ENCODE data around the gene SMC6. TPM values are rescaled to one million over a fixed set of nuclear protein-coding genes. Genes with fewer than 3 reads are reported as not detected.

Gene SMC6
- total and polyA plus RNA-seq, 7 experiments from 2014 or later = 7.9 to 35.6 (median 12.4) TPM

DNA sequence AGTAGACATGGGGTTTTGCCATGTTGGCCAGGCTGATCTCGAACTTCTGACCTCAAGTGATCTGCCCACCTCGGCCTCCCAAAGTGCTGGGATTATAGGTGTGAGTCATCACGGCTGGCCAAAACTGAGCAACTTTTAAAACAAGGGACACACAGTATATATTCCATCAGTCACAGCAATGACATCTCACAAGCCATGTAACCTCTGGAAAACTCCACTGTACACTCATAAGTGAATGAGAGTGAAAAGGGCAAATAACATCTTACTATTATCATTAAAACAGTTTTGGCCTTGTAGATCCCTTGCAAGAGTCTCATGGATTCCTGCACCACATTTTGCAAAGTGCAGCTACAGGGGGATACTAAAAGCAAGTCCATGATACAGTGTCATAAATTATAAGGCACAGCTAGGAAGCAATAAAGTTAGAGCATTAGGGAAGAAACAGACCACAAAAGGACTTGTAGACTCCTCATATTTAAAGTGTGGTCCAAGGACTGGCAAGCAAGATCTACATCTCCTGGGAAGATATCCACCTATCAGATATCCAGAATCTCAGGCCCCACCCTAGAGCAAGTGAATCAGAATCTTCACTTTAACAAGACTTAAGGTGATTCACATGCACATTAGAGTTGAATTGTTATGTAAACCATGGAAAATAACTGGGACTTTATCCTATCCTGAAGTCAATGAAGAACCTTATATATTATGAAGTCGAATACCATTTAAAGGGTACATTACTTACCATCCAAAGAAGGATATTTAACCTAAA lies 5.7 kb downstream of the SMC6 start:
- H3K27me3 Mint-ChIP-seq = no peaks in the 10 kb centered on the region
- H3K4me3 ChIP-seq (ENCODE audit: low read length) = no peak overlapping the region
- H3K36me3 ChIP-seq (ENCODE audit: control insufficient read depth in 2 of 3, insufficient read depth in 3 of 3, low read length in 3 of 3) = no peaks in the 10 kb centered on the region
- DNase-seq (no peak), ATAC-seq (no peak)
- ChIA-PET POLR2A (interaction anchor here (0.6 kb wide), 1 partner anchor 21 kb away, joined by 4 read pairs; no protein-coding TSS in a partner anchor), CTCF (no interaction called here)
- intact Hi-C loops (cut with micrococcal nuclease) = no loop called here
- H3K27ac ChIP-seq (ENCODE audit: low read depth, low read length) = no peak overlapping the region
- H3K27me3 ChIP-seq (ENCODE audit: control insufficient read depth in 2 of 2, insufficient read depth in 2 of 2, low read length in 2 of 2) = no peaks in the 10 kb centered on the region
- peaks cover 7 to 33% (median 18%) of the 10 kb centered on the region in 7 donors for H3K4me1 Mint-ChIP-seq
- peaks cover 0 to 1% (median 0%) of the 10 kb centered on the region in 11 donors for H3K9me3 Mint-ChIP-seq
- peaks cover 4 to 16% (median 11%) of the 10 kb centered on the region in 5 donors for H3K36me3 Mint-ChIP-seq
- H3K4me1 ChIP-seq (ENCODE audit: control insufficient read depth in 2 of 2, insufficient read depth in 2 of 2, low read length in 2 of 2) = peaks cover 0 to 9% of the 10 kb centered on the region in 2 donors
- H3K4me3 Mint-ChIP-seq = no peak overlapping the region
- no peaks in the 10 kb centered on the region for H3K9me3 ChIP-seq (ENCODE audit: control insufficient read depth in 2 of 3, low read length in 3 of 3)
- no peak overlapping the region for H3K27ac Mint-ChIP-seq

DNA sequence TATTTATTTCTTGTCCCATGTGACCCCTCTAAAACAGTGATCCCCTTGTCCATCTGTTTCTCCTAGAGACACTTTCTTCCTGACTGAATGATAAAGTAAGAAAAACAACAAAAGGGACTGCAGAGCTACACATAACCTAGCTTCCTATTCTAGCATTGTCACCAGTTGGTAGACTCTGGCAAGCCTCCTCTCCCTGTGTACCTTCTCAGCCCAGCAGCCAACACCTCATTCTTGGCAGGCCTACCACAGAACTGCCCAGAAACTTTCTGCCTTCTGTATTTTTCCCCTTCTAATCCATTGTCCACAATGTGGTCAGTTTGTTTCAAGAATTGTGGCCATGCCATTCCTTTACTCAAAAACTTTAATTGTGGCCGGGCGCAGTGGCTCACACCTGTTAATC lies 13.4 kb downstream of the SMC6 start:
- Mint-ChIP-seq H3K27ac (no peak overlapping the region), H3K9me3 (no peaks in the 10 kb centered on the region), H3K36me3 (peaks cover 17 to 52% (median 41%) of the 10 kb centered on the region in 5 donors), H3K4me3 (no peak overlapping the region), H3K27me3 (no peaks in the 10 kb centered on the region), H3K4me1 (peaks cover 0 to 4% (median 0%) of the 10 kb centered on the region in 7 donors)
- ChIA-PET POLR2A (no interaction called here), CTCF (no interaction called here)
- Histone ChIP-seq H3K27ac (ENCODE audit: low read depth, low read length) (no peak overlapping the region), H3K9me3 (ENCODE audit: control insufficient read depth in 2 of 3, low read length in 3 of 3) (no peaks in the 10 kb centered on the region), H3K4me1 (ENCODE audit: control insufficient read depth in 2 of 2, insufficient read depth in 2 of 2, low read length in 2 of 2) (no peaks in the 10 kb centered on the region), H3K27me3 (ENCODE audit: control insufficient read depth in 2 of 2, insufficient read depth in 2 of 2, low read length in 2 of 2) (no peaks in the 10 kb centered on the region), H3K36me3 (ENCODE audit: control insufficient read depth in 2 of 3, insufficient read depth in 3 of 3, low read length in 3 of 3) (peaks cover 0 to 33% (median 6%) of the 10 kb centered on the region in 3 experiments), H3K4me3 (ENCODE audit: low read length) (no peak overlapping the region)
- ATAC-seq = no peak
- DNase-seq = no peak
- intact Hi-C loops (cut with micrococcal nuclease) = no loop called here

DNA sequence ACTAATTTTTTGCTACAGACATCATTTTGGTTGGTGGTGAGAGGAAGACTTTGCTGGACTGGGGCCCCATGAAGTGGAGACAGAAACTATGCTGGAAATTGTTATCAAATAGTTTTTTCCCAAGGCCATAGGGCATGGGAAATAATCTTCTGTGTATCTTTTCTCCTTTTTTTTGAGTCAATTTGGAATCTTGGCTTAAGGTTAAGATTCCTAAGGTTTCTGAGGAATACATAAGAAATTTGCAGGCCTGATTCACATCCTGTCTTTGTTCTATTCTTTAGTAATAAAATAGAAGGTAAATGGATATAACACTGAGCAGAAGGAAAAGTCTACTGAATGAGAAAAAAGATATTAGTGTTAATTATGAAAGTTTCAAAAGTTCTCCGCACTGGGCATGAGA lies 16.6 kb downstream of the SMC6 start:
- ChIA-PET CTCF (no interaction called here), POLR2A (no interaction called here)
- Histone ChIP-seq H3K9me3 (ENCODE audit: control insufficient read depth in 2 of 3, low read length in 3 of 3) (no peaks in the 10 kb centered on the region), H3K27me3 (ENCODE audit: control insufficient read depth in 2 of 2, insufficient read depth in 2 of 2, low read length in 2 of 2) (no peaks in the 10 kb centered on the region), H3K36me3 (ENCODE audit: control insufficient read depth in 2 of 3, insufficient read depth in 3 of 3, low read length in 3 of 3) (peaks cover 0 to 38% (median 6%) of the 10 kb centered on the region in 3 experiments), H3K4me3 (ENCODE audit: low read length) (no peak overlapping the region), H3K27ac (ENCODE audit: low read depth, low read length) (no peak overlapping the region), H3K4me1 (ENCODE audit: control insufficient read depth in 2 of 2, insufficient read depth in 2 of 2, low read length in 2 of 2) (no peaks in the 10 kb centered on the region)
- Mint-ChIP-seq H3K27me3 (no peaks in the 10 kb centered on the region), H3K4me1 (peaks cover 0 to 4% (median 0%) of the 10 kb centered on the region in 7 donors), H3K9me3 (no peaks in the 10 kb centered on the region), H3K27ac (no peak overlapping the region), H3K4me3 (no peak overlapping the region), H3K36me3 (peaks cover 16 to 51% (median 33%) of the 10 kb centered on the region in 5 donors)
- intact Hi-C loops (cut with micrococcal nuclease) = no loop called here
- DNase-seq = no peak
- no peak for ATAC-seq

DNA sequence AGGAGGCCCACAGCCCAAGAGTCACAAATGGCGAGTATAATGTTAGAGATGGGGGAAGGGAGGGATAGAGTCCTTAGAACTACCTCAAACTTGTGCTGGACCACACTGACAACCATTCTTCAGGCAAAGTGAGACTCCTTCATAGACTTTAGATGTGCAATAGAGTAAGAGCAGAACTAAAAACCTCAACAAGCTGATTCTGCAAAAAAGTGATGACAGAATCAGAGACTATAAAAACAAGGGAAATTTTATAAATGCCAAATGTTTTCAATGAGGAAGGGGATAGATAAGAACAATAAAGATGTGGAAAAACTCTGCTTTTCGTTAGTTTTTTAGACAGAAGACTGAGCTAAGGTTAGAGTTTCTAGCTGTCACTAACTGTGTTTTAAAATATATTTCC lies 17.7 kb downstream of the SMC6 start:
- Histone ChIP-seq H3K27ac (ENCODE audit: low read depth, low read length) (no peak overlapping the region), H3K9me3 (ENCODE audit: control insufficient read depth in 2 of 3, low read length in 3 of 3) (no peaks in the 10 kb centered on the region), H3K27me3 (ENCODE audit: control insufficient read depth in 2 of 2, insufficient read depth in 2 of 2, low read length in 2 of 2) (no peaks in the 10 kb centered on the region), H3K4me3 (ENCODE audit: low read length) (no peak overlapping the region), H3K36me3 (ENCODE audit: control insufficient read depth in 2 of 3, insufficient read depth in 3 of 3, low read length in 3 of 3) (peaks cover 0 to 35% (median 6%) of the 10 kb centered on the region in 3 experiments), H3K4me1 (ENCODE audit: control insufficient read depth in 2 of 2, insufficient read depth in 2 of 2, low read length in 2 of 2) (no peaks in the 10 kb centered on the region)
- no peaks in the 10 kb centered on the region for H3K27me3 Mint-ChIP-seq
- intact Hi-C loops (cut with micrococcal nuclease) = no loop called here
- H3K4me1 Mint-ChIP-seq = peaks cover 0 to 2% (median 0%) of the 10 kb centered on the region in 7 donors
- ATAC-seq (no peak), DNase-seq (no peak)
- H3K36me3 Mint-ChIP-seq = peaks cover 17 to 58% (median 41%) of the 10 kb centered on the region in 5 donors
- POLR2A ChIA-PET = no interaction called here
- no peak overlapping the region for H3K4me3 Mint-ChIP-seq
- CTCF ChIA-PET = interaction anchor here (0.8 kb wide), 1 partner anchor 17 kb away, joined by 3 read pairs; no protein-coding TSS in a partner anchor
- H3K27ac Mint-ChIP-seq = peak overlapping the region in 1 of 9 donors; percentile 67
- no peaks in the 10 kb centered on the region for H3K9me3 Mint-ChIP-seq

DNA sequence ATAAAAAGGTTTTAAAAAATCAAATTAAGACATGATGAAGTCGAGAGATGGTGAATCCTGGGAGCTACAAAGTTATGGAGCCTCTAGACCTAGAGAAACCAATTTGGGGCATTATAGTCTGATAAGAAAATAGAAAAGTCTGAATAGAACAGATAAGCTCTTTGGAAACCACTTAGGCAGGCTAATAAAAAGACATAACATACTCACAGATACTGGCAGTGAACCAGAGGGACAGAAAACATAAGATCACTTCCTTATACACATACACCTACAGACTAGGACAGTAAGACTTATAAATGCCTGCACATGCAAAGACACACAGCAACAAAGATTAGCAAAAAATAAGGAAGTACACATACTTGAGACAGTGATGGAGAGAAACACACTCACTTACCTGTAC lies 20.0 kb downstream of the SMC6 start:
- intact Hi-C loops (cut with micrococcal nuclease) = no loop called here
- Histone ChIP-seq H3K4me3 (ENCODE audit: low read length) (no peak overlapping the region), H3K27me3 (ENCODE audit: control insufficient read depth in 2 of 2, insufficient read depth in 2 of 2, low read length in 2 of 2) (no peaks in the 10 kb centered on the region), H3K4me1 (ENCODE audit: control insufficient read depth in 2 of 2, insufficient read depth in 2 of 2, low read length in 2 of 2) (no peaks in the 10 kb centered on the region), H3K27ac (ENCODE audit: low read depth, low read length) (no peak overlapping the region), H3K36me3 (ENCODE audit: control insufficient read depth in 2 of 3, insufficient read depth in 3 of 3, low read length in 3 of 3) (peaks cover 0 to 28% (median 11%) of the 10 kb centered on the region in 3 experiments), H3K9me3 (ENCODE audit: control insufficient read depth in 2 of 3, low read length in 3 of 3) (no peaks in the 10 kb centered on the region)
- Mint-ChIP-seq H3K27me3 (no peaks in the 10 kb centered on the region), H3K27ac (no peak overlapping the region), H3K36me3 (peaks cover 15 to 46% (median 33%) of the 10 kb centered on the region in 5 donors), H3K4me1 (no peaks in the 10 kb centered on the region), H3K9me3 (peaks cover 0 to 2% (median 0%) of the 10 kb centered on the region in 11 donors), H3K4me3 (no peak overlapping the region)
- DNase-seq (no peak), ATAC-seq (no peak)
- CTCF ChIA-PET = no interaction called here
- POLR2A ChIA-PET = no interaction called here

DNA sequence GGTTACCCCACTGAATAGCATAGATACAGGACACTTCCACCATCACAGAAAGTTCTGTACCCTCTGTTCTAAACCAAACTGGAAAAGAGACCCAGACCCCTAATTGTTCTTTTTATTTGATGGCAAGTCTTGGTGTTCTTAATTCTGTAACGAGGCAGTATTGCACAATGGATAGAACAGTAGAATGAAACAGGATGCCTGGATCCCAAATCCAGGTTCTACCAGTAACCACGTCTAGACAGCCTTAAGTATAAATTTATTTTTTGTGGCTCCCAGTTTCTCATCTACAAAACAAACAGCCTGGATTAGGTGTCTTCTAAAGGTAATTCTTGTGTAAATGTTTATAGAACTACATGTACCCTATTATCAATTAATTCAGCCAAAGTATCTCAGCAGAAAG lies 23.7 kb downstream of the SMC6 start:
- Mint-ChIP-seq H3K36me3 (peaks cover 7 to 27% (median 16%) of the 10 kb centered on the region in 5 donors), H3K4me3 (no peak overlapping the region), H3K27me3 (no peaks in the 10 kb centered on the region), H3K4me1 (no peaks in the 10 kb centered on the region), H3K9me3 (peaks cover 0 to 3% (median 0%) of the 10 kb centered on the region in 11 donors), H3K27ac (no peak overlapping the region)
- intact Hi-C loops (cut with micrococcal nuclease) = no loop called here
- H3K27ac ChIP-seq (ENCODE audit: low read depth, low read length) = no peak overlapping the region
- ATAC-seq (no peak), DNase-seq (no peak)
- ChIA-PET CTCF (no interaction called here), POLR2A (no interaction called here)
- H3K36me3 ChIP-seq (ENCODE audit: control insufficient read depth in 2 of 3, insufficient read depth in 3 of 3, low read length in 3 of 3) = peaks cover 0 to 10% (median 9%) of the 10 kb centered on the region in 3 experiments
- no peaks in the 10 kb centered on the region for H3K27me3 ChIP-seq (ENCODE audit: control insufficient read depth in 2 of 2, insufficient read depth in 2 of 2, low read length in 2 of 2)
- no peaks in the 10 kb centered on the region for H3K4me1 ChIP-seq (ENCODE audit: control insufficient read depth in 2 of 2, insufficient read depth in 2 of 2, low read length in 2 of 2)
- H3K9me3 ChIP-seq (ENCODE audit: control insufficient read depth in 2 of 3, low read length in 3 of 3) = no peaks in the 10 kb centered on the region
- no peak overlapping the region for H3K4me3 ChIP-seq (ENCODE audit: low read length)

DNA sequence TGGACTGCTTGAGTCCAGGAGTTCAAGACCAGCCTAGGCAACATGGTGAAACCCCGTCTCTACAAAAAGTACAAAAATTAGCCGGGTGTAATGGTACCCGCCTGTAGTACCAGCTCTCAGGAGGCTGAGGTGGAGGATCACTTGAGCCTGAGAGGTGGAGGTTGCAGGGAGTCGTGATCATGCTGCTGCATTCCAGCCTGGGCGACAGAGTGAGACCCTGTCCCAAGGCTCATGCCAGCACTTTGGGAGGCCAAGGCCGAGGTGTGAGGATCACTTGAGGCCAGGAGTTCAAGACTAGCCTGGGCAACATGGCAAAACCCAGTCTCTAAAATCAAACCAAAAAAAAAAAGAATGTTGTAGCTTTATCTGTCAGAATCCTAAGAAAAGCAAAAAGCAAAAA lies 25.4 kb downstream of the SMC6 start:
- no peaks in the 10 kb centered on the region for H3K4me1 Mint-ChIP-seq
- no peak overlapping the region for H3K27ac Mint-ChIP-seq
- ATAC-seq (no peak), DNase-seq (no peak)
- no peaks in the 10 kb centered on the region for H3K27me3 Mint-ChIP-seq
- Histone ChIP-seq H3K36me3 (ENCODE audit: control insufficient read depth in 2 of 3, insufficient read depth in 3 of 3, low read length in 3 of 3) (peaks cover 0 to 10% (median 8%) of the 10 kb centered on the region in 3 experiments), H3K4me3 (ENCODE audit: low read length) (no peak overlapping the region), H3K27me3 (ENCODE audit: control insufficient read depth in 2 of 2, insufficient read depth in 2 of 2, low read length in 2 of 2) (no peaks in the 10 kb centered on the region), H3K27ac (ENCODE audit: low read depth, low read length) (no peak overlapping the region), H3K9me3 (ENCODE audit: control insufficient read depth in 2 of 3, low read length in 3 of 3) (no peaks in the 10 kb centered on the region), H3K4me1 (ENCODE audit: control insufficient read depth in 2 of 2, insufficient read depth in 2 of 2, low read length in 2 of 2) (no peaks in the 10 kb centered on the region)
- intact Hi-C loops (cut with micrococcal nuclease) = no loop called here
- no peak overlapping the region for H3K4me3 Mint-ChIP-seq
- H3K9me3 Mint-ChIP-seq = peaks cover 0 to 3% (median 0%) of the 10 kb centered on the region in 11 donors
- H3K36me3 Mint-ChIP-seq = peaks cover 3 to 21% (median 12%) of the 10 kb centered on the region in 5 donors
- CTCF ChIA-PET = interaction anchor here (1.3 kb wide), 1 partner anchor 9 kb away, joined by 5 read pairs; no protein-coding TSS in a partner anchor
- POLR2A ChIA-PET = no interaction called here
